Measurements from ENCODE around the gene AURKAIP1.

The AURKAIP1 gene

DNA sequence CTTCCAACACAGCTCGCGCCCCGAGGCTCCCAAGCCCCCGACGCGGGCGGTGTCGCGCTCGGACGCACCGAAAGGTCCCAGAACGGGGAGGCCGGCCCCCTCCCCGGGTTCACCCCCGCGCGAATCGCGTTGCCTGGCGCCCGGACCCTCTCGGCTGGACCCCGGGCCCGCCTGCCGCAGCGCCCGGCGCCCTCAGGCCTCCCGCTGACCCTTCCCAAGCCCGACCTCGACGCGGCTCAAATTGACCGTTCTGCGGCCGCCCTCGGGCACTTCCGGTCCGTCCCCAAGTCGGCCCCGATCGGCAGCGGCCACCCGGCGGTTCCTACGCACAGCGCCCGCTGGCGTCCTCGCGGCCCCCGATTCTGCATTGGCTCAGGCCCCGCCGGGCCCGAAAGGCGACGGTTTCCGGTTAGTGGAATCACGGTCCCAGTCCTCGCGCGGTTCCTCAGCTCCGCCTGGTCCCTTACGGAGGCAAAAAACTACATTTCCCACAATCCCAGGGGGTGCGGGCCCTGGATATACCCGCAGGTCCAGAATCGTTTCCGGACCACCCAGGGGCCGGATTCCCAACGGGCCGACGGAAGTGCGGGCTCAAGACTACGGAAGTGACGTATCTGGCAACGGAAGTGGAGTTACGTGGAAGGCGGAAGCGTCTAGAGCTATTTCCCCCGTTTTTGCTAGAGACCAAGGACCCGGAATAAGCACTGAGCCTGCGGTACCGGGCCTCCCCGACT, at the start of gene AURKAIP1:
TSS of gene AURKAIP1 (minus strand) at position 279 of the 734 bp plus-strand sequence. CDS start 451 bp downstream, outside the sequence.
- peak within 1 kb of the TSS; percentile 80 for H3K4me3 ChIP-seq (ENCODE audit: low read length)

DNA sequence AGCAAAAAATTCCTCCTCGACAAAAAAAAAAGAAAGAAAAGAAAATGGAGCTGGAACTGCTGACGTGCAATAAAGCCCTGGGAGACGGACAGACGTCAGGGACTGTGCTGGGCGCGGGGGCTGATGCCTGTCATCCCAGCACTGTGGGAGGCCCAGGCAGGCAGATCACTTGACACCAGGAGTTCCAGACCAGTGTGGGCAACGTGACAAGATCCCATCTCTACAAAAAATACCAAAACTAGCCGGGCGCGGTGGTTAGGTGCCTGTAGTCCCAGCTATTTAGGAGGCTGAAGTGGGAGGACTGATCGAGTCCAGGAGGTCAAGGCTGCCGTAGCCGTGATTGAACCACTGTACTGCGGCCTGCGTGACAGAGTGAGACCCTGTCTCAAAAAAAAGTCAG, 49.7 kb upstream of the AURKAIP1 start:
- Histone ChIP-seq H3K4me1 (ENCODE audit: control insufficient read depth, insufficient read depth, low read length) (peaks cover 7% of the 10 kb centered on the region), H3K27me3 (ENCODE audit: control insufficient read depth, insufficient read depth, low read length) (peaks cover 6% of the 10 kb centered on the region), H3K4me3 (ENCODE audit: low read length) (no peak overlapping the region), H3K9ac (ENCODE audit: low read length) (no peak overlapping the region), H3K36me3 (ENCODE audit: control insufficient read depth, insufficient read depth, low read length) (no peaks in the 10 kb centered on the region), H3K9me3 (ENCODE audit: control insufficient read depth, low read length) (no peaks in the 10 kb centered on the region)

More for the DNA sequence above, at the start of gene AURKAIP1:
- no peaks in the 10 kb centered on the region for H3K9me3 ChIP-seq (ENCODE audit: control insufficient read depth, low read length)
- H3K4me1 ChIP-seq (ENCODE audit: control insufficient read depth, insufficient read depth, low read length), result peaks cover 29% of the 10 kb centered on the region
- H3K27me3 ChIP-seq (ENCODE audit: control insufficient read depth, insufficient read depth, low read length), result no peaks in the 10 kb centered on the region
- no peaks in the 10 kb centered on the region for H3K36me3 ChIP-seq (ENCODE audit: control insufficient read depth, insufficient read depth, low read length)
- peak within 1 kb of the TSS; percentile 92 for H3K9ac ChIP-seq (ENCODE audit: low read length)

DNA sequence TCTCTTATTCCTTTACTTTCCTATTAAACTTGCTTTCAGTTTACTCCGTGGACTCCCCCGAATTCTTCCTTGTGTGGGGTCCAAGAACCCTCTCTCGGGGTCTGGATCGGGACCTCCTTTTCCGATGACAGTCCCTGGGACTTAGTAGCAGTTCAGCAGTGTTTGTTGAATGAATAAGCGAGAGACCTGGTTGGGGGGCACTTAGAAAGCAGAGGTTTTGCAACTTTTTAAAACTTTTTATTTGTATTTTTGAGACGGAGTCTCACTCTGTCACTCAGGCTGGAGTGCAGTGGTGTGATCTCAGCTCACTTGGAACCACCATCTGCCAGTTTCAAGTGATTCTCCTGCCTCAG, 48.2 kb upstream of the AURKAIP1 start:
- no peak overlapping the region for H3K4me3 ChIP-seq (ENCODE audit: low read length)
- H3K9me3 ChIP-seq (ENCODE audit: control insufficient read depth, low read length), result no peaks in the 10 kb centered on the region
- no peak overlapping the region for H3K9ac ChIP-seq (ENCODE audit: low read length)
- H3K36me3 ChIP-seq (ENCODE audit: control insufficient read depth, insufficient read depth, low read length), result no peaks in the 10 kb centered on the region
- peaks cover 6% of the 10 kb centered on the region for H3K27me3 ChIP-seq (ENCODE audit: control insufficient read depth, insufficient read depth, low read length)
- peaks cover 11% of the 10 kb centered on the region for H3K4me1 ChIP-seq (ENCODE audit: control insufficient read depth, insufficient read depth, low read length)

DNA sequence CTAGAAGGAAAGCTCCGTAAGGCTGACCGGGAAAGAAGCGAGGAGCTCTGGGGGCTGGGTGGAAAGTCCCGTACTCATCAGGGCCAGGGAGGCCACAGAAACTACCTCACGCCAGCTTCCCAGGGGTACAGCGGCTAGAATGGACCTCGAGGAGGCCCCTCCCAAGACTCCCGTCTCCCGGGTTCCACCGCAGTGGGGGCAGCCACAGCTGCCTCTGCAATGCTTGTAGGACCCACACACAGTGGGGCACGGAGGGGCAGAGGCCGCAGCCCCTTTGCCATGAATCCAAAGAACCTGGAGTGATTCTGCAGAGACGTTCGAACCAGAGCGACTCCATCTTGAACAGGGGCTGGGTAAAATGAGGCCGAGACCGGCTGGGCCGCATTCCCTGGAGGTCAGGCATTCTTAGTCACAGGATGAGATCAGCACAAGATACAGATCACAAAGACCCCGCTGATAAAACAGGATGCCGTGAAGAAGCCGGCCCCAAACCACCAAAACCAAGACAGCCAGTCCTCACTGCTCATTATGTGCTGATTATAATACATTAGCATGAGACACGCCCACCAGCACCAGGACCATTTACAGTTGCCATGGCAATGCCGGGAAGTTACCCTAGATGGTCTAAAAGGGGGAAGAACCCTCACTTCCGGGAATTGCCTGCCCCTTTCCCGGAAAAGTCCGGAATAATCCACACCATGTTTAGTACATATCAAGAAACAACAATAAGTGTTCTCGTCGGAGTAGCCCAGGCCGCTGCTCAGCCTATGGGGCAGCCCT, 47.6 kb upstream of the AURKAIP1 start:
- H3K9me3 ChIP-seq (ENCODE audit: control insufficient read depth, low read length), result no peaks in the 10 kb centered on the region
- H3K4me1 ChIP-seq (ENCODE audit: control insufficient read depth, insufficient read depth, low read length), result peaks cover 11% of the 10 kb centered on the region
- no peaks in the 10 kb centered on the region for H3K36me3 ChIP-seq (ENCODE audit: control insufficient read depth, insufficient read depth, low read length)
- peaks cover 6% of the 10 kb centered on the region for H3K27me3 ChIP-seq (ENCODE audit: control insufficient read depth, insufficient read depth, low read length)
- H3K4me3 ChIP-seq (ENCODE audit: low read length), result no peak overlapping the region
- no peak overlapping the region for H3K9ac ChIP-seq (ENCODE audit: low read length)

DNA sequence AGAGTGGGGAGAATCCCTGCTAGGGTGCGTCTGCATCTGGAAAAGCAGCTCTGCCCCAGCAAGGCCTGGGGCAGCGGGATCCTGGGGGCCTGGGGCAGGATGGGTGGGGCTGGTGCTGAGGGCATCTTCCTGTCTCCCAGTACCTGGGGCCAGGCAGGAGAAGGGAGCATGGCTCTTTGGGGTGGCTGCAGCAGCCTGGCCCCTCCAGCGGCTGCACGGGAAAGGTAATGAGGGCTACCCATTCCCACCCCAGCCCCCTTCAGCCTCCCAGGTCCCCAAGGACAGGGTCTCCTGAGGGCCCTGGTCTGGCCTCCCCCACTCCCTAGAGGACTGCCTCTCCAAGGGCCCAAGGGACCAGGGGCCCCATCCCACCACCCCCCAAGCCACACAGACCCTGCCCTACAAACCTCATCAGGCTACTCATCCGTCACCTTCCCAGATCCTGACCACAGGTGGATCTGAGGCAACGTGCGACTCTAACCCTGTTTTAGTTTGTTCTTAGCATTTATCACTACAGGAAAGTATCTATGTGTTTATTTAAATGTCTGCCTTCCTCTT, 47.0 kb upstream of the AURKAIP1 start:
- Histone ChIP-seq H3K36me3 (ENCODE audit: control insufficient read depth, insufficient read depth, low read length) (no peaks in the 10 kb centered on the region), H3K9me3 (ENCODE audit: control insufficient read depth, low read length) (no peaks in the 10 kb centered on the region), H3K9ac (ENCODE audit: low read length) (no peak overlapping the region), H3K4me3 (ENCODE audit: low read length) (no peak overlapping the region), H3K4me1 (ENCODE audit: control insufficient read depth, insufficient read depth, low read length) (peaks cover 11% of the 10 kb centered on the region), H3K27me3 (ENCODE audit: control insufficient read depth, insufficient read depth, low read length) (peaks cover 6% of the 10 kb centered on the region)

GRCh38 chr1:1421147-1421906, 46.3 kb upstream of the AURKAIP1 start, which contains the start of gene ANKRD65:
Gene ANKRD65, minus strand, starts transcription at chr1:1421276. Its CDS starts 271 bp downstream, at chr1:1421005.
- no peaks in the 10 kb centered on the region for H3K9me3 ChIP-seq (ENCODE audit: control insufficient read depth, low read length)
- peak within 1 kb of the TSS; percentile 34 for H3K9ac ChIP-seq (ENCODE audit: low read length)
- H3K4me3 ChIP-seq (ENCODE audit: low read length), result no peak within 1 kb of the TSS
- no peaks in the 10 kb centered on the region for H3K36me3 ChIP-seq (ENCODE audit: control insufficient read depth, insufficient read depth, low read length)
- peaks cover 2% of the 10 kb centered on the region for H3K27me3 ChIP-seq (ENCODE audit: control insufficient read depth, insufficient read depth, low read length)
- peaks cover 11% of the 10 kb centered on the region for H3K4me1 ChIP-seq (ENCODE audit: control insufficient read depth, insufficient read depth, low read length)

GRCh38 chr1:1420654-1421141, 45.7 kb upstream of the AURKAIP1 start:
- Histone ChIP-seq H3K9ac (ENCODE audit: low read length) (peak overlapping the region; percentile 34), H3K36me3 (ENCODE audit: control insufficient read depth, insufficient read depth, low read length) (no peaks in the 10 kb centered on the region), H3K4me1 (ENCODE audit: control insufficient read depth, insufficient read depth, low read length) (peaks cover 11% of the 10 kb centered on the region), H3K27me3 (ENCODE audit: control insufficient read depth, insufficient read depth, low read length) (no peaks in the 10 kb centered on the region), H3K9me3 (ENCODE audit: control insufficient read depth, low read length) (no peaks in the 10 kb centered on the region), H3K4me3 (ENCODE audit: low read length) (no peak overlapping the region)

- no peak overlapping the region for H3K4me3 ChIP-seq (ENCODE audit: low read length)
- H3K4me1 ChIP-seq (ENCODE audit: control insufficient read depth, insufficient read depth, low read length), result peaks cover 11% of the 10 kb centered on the region
- H3K9ac ChIP-seq (ENCODE audit: low read length), result peak overlapping the region; percentile 39
- H3K36me3 ChIP-seq (ENCODE audit: control insufficient read depth, insufficient read depth, low read length), result no peaks in the 10 kb centered on the region
- H3K9me3 ChIP-seq (ENCODE audit: control insufficient read depth, low read length), result no peaks in the 10 kb centered on the region
- H3K27me3 ChIP-seq (ENCODE audit: control insufficient read depth, insufficient read depth, low read length), result no peaks in the 10 kb centered on the region
These were observed 45.0 kb upstream of the AURKAIP1 start for GRCh38 chr1:1419813-1420653.

DNA sequence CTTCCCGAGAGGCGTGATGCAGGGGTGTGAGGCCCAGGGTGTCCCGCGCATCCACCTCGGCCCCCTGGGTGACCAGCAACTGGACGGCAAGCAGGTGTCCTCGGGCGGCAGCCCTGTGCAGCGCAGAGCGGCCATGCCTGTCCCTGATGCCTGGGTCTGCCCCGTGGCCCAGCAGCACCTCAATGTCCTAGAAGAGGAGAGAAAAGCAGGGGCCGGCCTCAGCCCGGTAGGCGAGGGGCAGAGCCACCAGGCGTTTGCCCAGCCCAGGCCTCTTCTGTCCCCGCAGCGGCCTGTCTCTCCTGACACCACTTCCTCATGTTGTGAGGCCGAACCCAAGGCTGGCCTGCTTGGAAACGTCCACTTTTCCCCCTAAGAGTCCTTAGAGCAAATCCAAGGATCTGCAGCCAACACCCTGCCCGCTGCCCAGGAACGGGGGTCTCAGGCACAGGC, 44.4 kb upstream of the AURKAIP1 start:
- no peaks in the 10 kb centered on the region for H3K9me3 ChIP-seq (ENCODE audit: control insufficient read depth, low read length)
- no peak overlapping the region for H3K4me3 ChIP-seq (ENCODE audit: low read length)
- peaks cover 11% of the 10 kb centered on the region for H3K4me1 ChIP-seq (ENCODE audit: control insufficient read depth, insufficient read depth, low read length)
- H3K9ac ChIP-seq (ENCODE audit: low read length), result peak overlapping the region; percentile 39
- H3K27me3 ChIP-seq (ENCODE audit: control insufficient read depth, insufficient read depth, low read length), result no peaks in the 10 kb centered on the region
- no peaks in the 10 kb centered on the region for H3K36me3 ChIP-seq (ENCODE audit: control insufficient read depth, insufficient read depth, low read length)

GRCh38 chr1:1418464-1419362, 43.7 kb upstream of the AURKAIP1 start:
- H3K4me3 ChIP-seq (ENCODE audit: low read length), result no peak overlapping the region
- H3K9me3 ChIP-seq (ENCODE audit: control insufficient read depth, low read length), result no peaks in the 10 kb centered on the region

More at GRCh38 chr1:1418464-1419362, 43.7 kb upstream of the AURKAIP1 start:
- Histone ChIP-seq H3K36me3 (ENCODE audit: control insufficient read depth, insufficient read depth, low read length) (no peaks in the 10 kb centered on the region), H3K27me3 (ENCODE audit: control insufficient read depth, insufficient read depth, low read length) (no peaks in the 10 kb centered on the region), H3K4me1 (ENCODE audit: control insufficient read depth, insufficient read depth, low read length) (peaks cover 11% of the 10 kb centered on the region), H3K9ac (ENCODE audit: low read length) (peak overlapping the region; percentile 28)
